ENCODE data around the gene TRH.
A peak's percentile ranks its signal among the peaks of the same experiment; 100 is the strongest.
"Not testable (repeated sequence)": the region's sequence is repeated elsewhere in the genome, so short reads cannot be mapped to it uniquely, and the experiment has no call there.

Gene TRH

GRCh38 chr3:129966876-129967275, 7.6 kb upstream of the TRH start:
- DNase-seq: no peak

GRCh38 chr3:129967761-129968160, 6.8 kb upstream of the TRH start:
- no peak for DNase-seq

- no peak for DNase-seq
Observed at GRCh38 chr3:129971351-129972052, 3.0 kb upstream of the TRH start.

- no peak for DNase-seq
Observed at GRCh38 chr3:129972301-129972700, 2.2 kb upstream of the TRH start.

GRCh38 chr3:129973853-129974563, 512 bp upstream of the TRH start:
- DNase-seq: no peak

GRCh38 chr3:129974833-129975704, 549 bp downstream of the TRH start:
- peak; percentile 9 for DNase-seq

- no peak for DNase-seq
Observed at GRCh38 chr3:129975705-129976048, 1.2 kb downstream of the TRH start.

- DNase-seq: no peak
Observed at GRCh38 chr3:129976286-129976685, 1.8 kb downstream of the TRH start.

GRCh38 chr3:129978123-129978522, 3.6 kb downstream of the TRH start:
- no peak for DNase-seq

- no peak for DNase-seq
Observed at GRCh38 chr3:129979905-129980304, 5.4 kb downstream of the TRH start.

GRCh38 chr3:129983561-129983960, 9.0 kb downstream of the TRH start:
- no peak for DNase-seq

GRCh38 chr3:129984125-129984524, 9.6 kb downstream of the TRH start:
- no peak for DNase-seq

- no peak for DNase-seq
Observed at GRCh38 chr3:129985113-129985512, 10.6 kb downstream of the TRH start.

- no peak for DNase-seq
Observed at GRCh38 chr3:129988429-129988828, 13.9 kb downstream of the TRH start.

GRCh38 chr3:129989414-129989813, 14.9 kb downstream of the TRH start:
- DNase-seq: no peak

- no peak for DNase-seq
Observed at GRCh38 chr3:129992781-129993180, 18.3 kb downstream of the TRH start.

- DNase-seq: no peak
Observed at GRCh38 chr3:129994883-129995559, 20.5 kb downstream of the TRH start.

- no peak for DNase-seq
Observed at GRCh38 chr3:129996073-129996472, 21.6 kb downstream of the TRH start.

- DNase-seq: not testable (repeated sequence)
Observed at GRCh38 chr3:129999176-129999575, 24.7 kb downstream of the TRH start.

GRCh38 chr3:130002666-130003598, 28.4 kb downstream of the TRH start:
- not testable (repeated sequence) for DNase-seq

- no peak for DNase-seq
Observed at GRCh38 chr3:130010556-130010955, 36.0 kb downstream of the TRH start.

GRCh38 chr3:130012108-130012507, 37.6 kb downstream of the TRH start:
- DNase-seq: not testable (repeated sequence)
